ENCODE measurements around the gene LYSMD1.
A peak's percentile ranks its signal among the peaks of the same experiment; 100 is the strongest.
"Not testable (repeated sequence)": the region's sequence is repeated elsewhere in the genome, so short reads cannot be mapped to it uniquely, and the experiment has no call there.

LYSMD1 gene, protein sequence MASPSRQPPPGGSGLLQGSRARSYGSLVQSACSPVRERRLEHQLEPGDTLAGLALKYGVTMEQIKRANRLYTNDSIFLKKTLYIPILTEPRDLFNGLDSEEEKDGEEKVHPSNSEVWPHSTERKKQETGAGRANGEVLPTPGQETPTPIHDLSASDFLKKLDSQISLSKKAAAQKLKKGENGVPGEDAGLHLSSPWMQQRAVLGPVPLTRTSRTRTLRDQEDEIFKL

DNA sequence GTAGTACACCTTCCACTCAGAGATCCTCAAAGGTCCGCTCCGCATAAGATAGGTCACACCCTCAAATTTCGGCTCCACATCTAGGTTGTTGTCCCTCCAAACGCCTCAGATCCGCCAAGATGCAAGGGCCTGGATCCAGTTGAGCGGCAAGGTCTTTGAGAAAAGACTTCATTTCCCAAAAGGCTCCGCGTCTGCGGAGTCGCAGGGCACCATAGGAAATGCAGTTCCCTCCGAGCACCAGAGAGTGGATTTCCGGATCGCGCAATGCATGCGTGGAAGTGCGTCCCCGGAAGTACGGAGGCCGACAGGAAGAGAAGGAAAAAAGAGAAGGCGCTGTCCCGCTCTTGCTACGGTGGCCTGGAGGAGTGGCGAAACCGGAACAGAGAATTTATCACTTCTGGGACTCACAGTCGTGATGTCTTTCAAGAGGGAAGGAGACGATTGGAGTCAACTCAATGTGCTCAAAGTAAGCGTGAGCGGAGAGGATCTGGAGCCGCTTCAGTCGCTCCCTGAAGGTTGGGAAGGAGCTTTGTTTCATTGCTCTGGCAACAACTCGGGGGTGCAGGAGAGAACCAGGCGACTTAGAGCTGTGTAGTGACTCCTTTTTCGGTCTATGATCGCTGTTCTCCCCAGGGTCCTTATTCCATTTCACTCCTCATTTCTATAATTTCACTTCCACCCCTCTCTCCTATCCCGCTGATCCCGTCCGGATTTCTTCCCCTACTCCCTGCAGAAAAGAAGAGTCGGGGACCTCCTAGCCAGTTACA, at the start of gene LYSMD1, which contains the start of gene SCNM1:
TSS of gene LYSMD1 (minus strand) at position 165 of the 767 bp plus-strand sequence. CDS start 644 bp downstream, outside the sequence.
TSS of gene SCNM1 (plus strand) at position 407 of the 767 bp plus-strand sequence. CDS start at position 416, 9 bp downstream.
- peak; percentile 65 to 99 (median 96) for DNase-seq

DNA sequence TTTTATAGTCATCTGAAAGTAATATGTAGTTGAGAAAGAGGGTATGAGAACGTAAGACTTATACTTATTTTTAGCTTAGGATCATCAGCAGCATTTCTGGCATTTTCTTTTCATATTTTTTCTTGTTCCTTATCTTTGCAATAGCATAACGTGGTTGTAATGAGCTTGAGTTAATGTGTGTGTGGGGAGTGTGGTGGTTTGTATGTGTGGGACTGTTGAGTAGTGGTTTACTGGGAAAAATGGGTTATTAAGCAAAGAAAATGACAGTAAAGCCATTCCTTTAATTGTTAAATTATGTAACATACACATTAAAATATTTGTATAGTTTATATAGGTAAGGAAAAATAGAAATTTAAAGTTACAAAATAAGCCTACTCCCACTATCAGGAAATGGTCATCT, 47.9 kb upstream of the LYSMD1 start:
- no peak for DNase-seq

DNA sequence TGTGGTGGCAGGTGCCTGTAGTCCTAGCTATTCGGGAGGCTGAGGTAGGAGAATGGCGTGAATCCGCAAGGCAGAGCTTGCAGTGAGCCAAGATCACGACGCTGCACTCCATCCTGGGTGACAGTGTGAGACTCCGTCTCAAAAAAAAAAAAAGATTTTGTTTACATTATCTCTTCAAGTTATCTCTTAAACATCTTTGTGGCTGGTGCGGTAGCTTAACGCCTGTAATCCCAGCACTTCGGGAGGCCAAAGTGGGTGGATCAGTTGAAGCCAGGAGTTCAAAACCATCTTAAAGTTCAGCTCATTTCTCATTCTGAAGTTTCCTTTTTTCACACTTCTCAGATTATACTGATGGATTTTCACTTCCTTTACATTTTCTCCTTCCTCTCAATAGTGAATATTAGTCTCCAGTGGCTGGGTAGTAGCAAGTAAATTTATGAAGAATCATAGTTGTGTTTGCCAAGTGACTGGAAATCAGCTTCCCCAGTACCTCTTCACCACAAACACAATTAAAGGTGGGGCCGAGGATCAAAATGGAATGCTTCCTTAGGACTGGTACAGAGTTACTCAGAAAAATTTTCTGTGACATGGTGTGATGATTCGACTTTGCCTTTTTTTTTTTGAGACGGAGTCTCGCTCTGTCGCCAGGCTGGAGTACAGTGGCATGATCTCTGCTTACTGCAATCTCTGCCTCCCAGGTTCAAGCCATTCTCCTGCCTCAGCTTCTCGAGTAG, 46.4 kb upstream of the LYSMD1 start:
- DNase-seq: no peak

DNA sequence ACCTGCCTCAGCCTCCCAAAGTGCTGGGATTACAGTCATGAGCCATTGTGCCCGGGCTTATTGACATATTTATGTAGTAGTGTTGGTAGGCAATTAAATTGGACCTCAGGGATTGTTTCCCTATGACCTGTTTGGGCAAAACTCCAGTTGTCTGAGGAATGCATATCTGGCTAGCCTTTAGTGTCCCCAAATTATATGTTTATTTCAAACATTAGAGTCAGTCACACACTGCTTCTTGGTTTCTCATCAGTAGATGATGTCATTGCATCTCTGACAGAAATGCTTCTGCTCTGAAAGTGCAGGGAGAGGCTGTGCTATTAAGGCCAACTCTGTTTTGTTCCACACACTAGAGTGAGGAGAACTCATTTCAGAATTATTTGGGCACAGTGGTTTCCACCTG, 45.1 kb upstream of the LYSMD1 start:
- no peak for DNase-seq

DNA sequence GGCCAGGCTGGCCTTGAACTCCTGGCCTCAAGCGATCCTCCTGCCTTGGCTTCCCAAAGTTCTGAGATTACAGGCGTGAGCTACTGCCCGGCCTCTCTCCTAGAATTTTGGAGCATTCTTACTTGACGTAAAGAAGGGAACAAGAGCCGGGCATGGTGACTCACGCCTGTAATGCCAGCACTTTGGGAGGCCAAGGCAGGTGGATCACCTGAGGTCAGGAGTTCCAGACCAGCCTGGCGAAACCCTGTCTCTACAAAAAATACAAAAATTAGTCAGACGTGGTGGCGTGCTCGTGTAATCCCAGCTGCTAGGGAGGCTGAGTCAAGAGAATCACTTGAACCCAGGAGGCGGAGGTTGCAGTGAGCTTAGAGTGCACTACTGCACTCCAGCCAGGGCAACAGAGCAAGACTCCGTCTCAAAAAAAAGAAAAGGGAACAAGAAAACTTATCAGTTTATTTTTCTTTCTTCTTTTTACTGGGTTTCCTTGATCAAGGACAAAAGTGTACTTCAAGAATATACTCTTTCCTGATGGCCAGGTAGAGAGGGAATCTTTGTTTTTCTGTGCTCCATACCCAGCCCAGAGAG, 39.8 kb upstream of the LYSMD1 start:
- not testable (repeated sequence) for DNase-seq

DNA sequence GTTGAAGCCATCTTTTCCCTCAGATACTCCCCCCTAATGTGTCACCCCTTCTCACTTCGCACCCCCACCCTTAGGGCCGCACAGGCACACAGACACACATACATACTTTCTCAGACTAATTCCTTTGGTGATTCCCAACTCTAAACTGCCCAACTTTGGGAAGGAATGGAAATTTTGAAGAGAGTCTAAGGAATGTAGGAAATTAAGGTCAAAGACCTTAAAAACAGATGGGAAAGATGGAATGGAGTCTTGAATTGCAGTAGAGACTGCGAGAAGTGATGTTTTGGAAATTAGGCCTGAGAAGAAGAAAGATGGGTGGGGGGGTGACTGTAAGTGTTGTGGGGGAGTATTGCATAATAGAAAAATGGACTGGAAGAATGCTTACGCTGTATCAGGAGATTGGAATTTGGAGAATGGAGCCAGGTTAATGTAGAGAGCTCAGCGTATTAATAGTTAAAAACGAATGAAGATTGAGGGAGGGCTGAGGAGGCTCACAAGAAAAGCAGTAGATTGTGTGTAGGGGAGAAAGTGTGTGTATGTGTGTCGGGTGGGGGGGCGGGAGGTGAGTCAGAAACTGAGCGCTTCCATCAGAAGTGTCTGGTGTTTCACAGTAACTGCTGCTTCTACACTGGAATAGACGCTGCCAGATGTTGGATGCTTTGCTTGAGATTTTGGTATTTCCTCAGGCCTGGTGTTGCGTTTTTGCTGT, 34.3 kb upstream of the LYSMD1 start:
- DNase-seq: no peak

DNA sequence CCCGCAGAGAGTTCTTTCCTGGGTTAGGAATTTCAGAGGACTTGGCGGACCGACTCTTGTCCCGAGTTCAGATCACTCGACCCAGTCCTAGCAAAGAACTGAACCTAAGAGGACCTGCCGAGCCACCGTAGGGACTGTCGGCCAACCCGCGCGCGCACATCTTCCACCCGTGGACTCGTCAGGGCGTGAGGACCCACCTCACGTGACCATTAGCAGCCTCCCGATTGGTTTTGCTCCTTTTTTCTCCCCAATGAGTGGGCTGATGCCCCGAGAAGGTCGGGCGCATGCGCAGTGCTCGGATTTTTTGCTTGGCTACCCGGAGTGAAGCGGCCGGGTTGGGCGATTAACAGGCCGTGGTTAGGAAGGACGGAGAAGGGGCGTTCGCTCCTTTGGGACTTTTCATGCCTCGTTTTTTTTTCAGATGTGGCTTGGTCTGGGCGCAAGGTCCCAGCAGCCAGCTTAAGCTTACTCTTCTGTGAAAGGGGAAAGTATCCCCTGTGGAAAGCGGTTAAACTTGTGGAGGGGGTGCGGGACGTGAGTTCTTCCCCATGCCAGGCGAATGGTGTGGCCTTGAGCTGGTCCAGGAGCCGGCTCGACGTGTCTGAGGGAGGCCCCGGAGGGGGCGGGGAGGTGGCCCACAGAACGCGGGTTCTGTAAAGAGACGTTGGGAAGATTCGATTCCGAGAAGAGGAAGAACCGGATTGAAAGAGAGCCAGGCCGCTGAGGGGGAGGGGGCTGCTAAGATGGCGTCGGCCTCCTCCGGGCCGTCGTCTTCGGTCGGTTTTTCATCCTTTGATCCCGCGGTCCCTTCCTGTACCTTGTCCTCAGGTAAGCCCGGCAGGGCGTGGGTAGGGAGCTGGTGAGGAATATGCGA, 32.8 kb upstream of the LYSMD1 start, which contains the start of gene PIP5K1A:
TSS of gene PIP5K1A (plus strand) at position 299 of the 874 bp plus-strand sequence. CDS start at position 744, 445 bp downstream.
- DNase-seq: peak; percentile 88 to 99 (median 97)

DNA sequence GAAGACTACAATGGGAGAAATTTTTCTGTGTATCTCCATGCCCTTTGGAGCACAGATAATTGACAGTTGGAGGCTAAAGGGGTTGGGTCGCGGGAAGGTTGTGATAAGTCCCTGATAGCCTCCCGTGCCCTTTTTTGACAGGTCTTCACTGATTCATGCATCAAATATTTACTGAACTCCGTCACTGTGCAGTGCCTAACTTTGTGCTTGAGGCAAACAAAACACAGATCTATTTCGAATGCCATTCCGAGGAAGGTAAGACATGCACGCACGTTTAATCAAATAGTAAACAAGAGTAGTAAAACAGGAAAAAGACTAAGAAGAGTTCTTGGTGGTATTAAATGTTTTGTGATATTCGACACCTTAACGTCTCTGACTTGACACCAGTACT, 32.2 kb upstream of the LYSMD1 start:
- peak in 2 of 14 donors; percentile 21 to 50 for DNase-seq

DNA sequence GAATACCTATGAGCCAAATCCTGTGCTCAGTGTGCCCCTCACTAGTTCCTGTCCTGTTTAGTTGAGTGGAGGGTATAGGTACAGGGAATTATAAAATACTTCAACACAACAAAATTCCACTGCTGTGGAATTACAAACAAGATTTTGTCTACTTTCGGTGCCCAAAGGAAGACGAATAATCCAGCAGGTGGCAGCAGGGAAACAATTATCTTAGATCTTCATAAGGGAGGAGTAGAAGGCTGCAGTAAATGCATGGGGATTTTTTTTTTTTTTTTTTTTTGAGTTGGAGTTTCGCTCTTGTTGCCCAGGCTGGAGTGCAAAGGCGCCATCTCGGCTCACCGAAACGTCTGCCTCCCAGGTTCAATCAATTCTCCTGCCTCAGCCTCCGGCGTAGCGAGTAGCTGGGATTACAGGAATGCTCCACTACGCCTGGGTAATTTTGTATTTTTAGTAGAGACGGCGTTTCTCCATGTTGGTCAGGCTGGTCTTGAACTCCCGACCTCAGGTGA, 30.6 kb upstream of the LYSMD1 start:
- DNase-seq: peak in 7 of 14 donors; percentile 3 to 71 (median 9)

DNA sequence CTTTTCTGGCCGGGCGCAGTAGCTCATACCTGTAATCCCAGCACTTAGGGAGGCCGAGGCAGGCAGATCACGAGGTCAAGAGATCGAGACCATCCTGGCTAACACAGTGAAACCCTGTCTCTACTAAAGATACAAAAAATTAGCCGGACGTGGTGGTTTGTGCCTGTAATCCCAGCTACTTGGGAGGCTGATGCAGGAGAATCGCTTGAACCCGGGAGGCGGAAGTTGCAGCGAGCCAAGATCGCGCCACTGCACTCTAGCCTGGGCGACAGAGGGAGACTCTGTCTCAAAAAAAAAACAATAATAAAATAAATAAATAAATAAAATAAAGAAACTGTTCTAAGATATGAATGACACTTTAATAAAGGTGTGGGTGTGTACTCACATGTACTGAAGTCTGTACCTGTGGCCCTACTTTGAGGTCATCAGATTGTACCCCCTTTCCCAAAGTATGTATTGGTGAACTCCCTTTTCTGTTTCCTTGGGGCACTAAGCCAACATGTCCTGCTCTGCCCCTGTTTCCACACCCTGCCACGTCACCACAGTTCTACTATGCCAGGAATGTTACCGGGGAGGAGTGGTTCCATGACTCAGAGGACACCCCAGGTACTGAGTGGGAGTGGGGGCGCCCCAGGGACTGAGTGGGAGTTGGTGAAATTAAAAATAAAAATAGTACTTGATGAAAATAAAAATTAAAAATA, 29.3 kb upstream of the LYSMD1 start:
- not testable (repeated sequence) for DNase-seq

DNA sequence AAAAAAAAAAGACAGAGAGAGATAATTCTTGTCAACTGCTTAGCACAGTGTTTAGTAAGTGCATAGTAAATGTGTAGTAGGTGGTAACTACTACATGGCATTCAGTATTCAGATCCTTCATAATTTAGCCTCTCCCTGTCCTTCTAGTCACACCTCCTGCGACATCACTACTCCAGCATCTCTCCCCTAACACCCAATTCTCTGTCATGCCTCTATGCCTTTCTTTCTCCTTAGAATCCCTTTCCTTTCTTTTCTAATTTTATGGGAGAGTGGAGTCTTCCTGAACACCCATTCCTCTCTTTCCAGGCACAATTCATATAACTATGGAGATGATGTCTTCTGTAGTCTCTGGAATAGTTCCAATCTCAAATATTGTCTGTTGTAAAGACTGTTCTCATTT, 28.2 kb upstream of the LYSMD1 start:
- no peak for DNase-seq

DNA sequence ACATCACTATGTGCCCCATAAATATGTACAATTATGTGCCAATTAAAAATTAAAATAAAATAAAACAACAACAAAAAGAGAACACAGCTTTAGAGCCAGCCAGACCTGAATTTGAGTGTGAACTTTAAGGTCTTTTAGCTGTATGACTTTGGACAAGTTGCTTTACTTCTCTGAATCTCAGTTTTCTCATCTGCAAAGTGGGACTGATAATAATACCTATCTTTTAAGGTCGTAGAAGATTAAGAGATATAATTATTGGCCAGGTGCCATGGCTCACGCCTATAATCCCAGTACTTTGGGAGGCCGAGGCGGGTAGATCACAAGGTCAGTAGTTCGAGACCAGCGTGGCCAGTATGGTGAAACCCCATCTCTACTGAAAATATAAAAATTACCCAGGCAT, 27.6 kb upstream of the LYSMD1 start:
- DNase-seq: no peak

DNA sequence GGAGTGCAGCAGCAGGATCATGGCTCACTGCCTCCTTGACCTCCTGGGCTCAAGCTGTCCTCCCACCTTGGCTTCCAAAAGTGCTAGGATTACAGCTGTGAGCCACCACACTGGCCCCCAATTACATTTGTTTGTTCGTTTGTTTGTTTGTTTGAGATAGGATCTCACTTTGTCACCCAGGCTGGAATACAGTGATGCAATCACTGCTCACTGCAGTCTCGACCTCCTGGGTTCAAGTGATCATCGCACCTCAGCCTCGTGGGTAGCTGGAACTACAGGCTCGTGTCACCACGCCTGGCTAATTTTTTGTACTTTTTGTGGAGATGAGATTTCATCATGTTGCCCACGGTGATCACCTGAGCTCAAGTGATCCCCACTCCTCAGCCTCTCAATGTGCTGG, 26.3 kb upstream of the LYSMD1 start:
- no peak for DNase-seq

DNA sequence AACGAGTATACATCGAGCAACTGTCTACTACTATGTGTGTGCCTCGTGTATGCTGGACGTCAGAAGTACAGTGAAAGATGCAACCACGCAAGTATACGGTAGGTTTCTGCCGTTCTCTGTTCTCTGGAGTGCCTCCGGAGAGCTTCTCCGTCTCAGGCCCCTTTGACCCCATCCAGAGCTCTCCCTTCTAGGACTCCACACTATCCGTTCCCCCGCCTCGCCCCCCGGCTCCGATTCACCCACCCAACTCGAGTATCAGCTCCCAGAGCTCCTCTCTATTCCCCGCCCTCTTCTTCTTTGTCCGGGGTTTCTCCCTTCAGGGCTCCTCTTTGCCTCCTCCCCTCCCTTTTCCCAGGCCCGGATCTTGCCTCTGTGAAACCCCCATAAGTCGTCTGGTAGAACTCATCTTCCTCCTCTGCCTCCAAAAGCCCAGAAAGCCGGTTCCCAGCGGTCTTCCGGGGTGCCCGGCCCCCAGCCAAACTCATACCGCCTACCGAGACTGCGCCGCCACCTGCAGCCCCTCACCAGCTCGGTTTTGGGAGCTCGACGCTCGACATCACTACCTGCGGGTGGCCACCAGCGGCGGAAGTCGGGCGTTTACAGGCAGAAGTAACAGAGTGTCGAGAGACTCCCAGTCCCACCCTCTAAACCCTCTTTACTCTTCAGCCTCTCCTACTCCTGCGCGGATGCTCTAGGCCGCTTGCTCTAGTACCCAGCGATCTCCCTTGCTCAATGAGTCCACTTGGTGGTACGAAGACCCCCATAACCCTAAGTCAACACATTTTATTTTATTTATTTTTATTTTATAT, 24.1 kb upstream of the LYSMD1 start, which contains the start of gene VPS72:
TSS of gene VPS72 (minus strand) at position 561 of the 809 bp plus-strand sequence. CDS start at position 485, 76 bp downstream.
- peak in 13 of 14 donors; percentile 33 to 85 (median 77) for DNase-seq

DNA sequence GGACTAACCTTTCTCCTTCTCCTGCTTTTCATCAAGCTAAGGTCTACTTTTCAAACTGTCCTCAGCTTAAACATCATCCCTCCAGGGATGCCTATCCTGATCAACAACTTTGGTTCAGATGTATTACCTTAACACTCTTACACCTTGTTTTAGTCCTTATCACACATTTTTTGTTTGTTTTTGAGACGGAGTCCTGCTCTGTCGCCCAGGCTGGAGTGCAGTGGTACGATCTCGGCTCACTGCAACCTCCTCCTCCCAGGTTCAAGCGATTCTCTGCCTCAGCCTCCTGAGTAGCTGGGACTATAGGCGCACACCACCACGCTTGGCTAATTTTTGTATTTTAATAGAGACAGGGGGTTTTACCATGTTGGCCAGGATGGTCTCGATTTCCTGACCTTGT, 23.0 kb upstream of the LYSMD1 start:
- not testable (repeated sequence) for DNase-seq

DNA sequence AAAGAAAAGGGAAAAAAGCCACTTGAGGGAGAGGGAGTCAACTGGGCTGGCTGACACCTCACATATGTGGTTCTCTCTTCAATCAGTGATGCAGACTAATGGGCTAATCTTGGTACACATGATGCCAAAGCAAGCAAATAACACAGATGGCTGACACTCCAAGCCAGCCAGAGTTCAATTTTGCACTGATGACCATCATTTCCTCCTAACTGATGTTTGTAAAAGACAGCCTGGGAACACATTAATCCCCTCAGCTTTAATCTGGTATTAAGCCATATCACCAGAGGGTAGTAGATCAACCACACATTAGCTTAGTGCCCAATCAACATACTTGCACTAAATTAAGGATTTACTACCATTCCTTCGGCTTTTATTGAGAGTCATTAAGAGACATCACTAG, 21.5 kb upstream of the LYSMD1 start:
- DNase-seq: no peak

DNA sequence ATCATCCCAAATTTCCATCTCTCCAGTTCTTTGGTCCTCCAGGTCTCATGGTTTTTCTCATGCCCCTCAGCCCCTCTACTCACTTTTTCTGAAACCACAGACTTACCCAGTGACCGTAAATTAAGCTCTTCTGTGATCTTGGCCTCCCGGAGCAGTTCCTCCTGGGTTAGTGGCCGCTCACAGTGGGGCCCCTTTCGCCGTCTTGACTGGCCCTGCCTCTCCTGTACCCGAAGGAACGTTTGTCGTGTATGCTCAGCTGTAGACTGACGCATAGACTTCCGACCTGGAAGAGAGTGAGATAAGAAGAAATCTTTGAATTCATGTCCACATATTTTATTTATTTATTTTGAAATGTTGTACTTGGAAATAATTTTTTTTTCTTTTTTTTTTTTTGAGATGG, 18.5 kb upstream of the LYSMD1 start:
- no peak for DNase-seq

DNA sequence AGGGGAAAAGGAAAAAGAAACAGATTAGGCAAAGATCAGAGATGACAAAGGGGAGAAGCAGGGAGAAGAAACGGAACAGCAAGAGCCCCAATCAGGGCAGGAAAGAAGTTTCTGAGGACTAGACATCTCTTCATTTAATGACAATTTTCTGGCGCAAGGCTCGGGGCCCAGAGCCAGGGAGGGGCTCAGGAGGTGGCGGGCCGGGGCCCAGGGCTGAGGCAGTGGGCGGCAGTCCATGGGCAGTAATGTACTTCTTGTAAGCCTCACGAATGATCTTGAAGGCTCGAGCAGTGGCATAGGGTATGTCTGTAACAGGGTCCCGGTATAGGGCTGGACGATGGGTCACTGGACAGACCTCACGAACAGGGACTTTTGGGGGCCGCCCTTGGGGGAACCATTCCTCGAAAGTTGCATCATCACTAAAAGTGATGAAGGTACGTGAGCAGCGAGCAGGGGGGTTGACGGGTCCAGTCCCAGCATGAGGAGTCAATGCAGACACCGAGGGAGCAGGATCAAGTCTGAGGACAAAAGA, 10.9 kb upstream of the LYSMD1 start:
- no peak for DNase-seq

DNA sequence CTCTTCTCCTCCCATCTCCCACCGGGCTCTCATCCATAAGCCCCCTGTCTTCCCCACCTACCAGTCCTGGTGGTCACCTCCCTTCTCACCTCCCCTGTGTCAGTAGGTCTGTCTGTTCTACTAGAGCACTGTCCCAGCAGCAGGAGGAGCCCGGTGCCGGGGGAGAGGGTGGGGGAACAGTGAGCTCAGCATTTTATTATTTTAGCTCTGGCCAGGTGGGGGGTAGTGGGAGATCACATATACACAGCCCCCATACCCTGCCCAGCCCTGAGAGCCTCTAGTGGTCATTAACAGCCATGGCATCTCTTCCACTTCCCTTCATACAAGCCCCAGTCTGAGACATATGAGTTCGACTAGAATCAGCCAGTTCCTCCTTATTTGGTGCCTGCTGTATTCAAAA, 10.2 kb upstream of the LYSMD1 start, which contains the start of gene TMOD4:
TSS of gene TMOD4 (minus strand) at position 119 of the 400 bp plus-strand sequence. CDS start 1,106 bp downstream, outside the sequence.
- peak in 1 of 14 donors; percentile 5 for DNase-seq
